GM12878 (cell line): Measurements from ENCODE around the gene TDRD15.

ENCODE experiments used
- CREB1 ChIP-seq: IDR thresholded peaks from 2 replicates; pipeline ENCODE4 v1.6.1; 2012; ENCODE audit warnings: low read depth, mild to moderate bottlenecking, inconsistent platforms
- IKZF2 ChIP-seq, 2 experiments: fragments of 450-650 bp; IDR thresholded peaks; 2 replicates each; pipeline ENCODE4 v1.6.1; 2017; ENCODE audit warnings: mild to moderate bottlenecking in 2 of 2, moderate library complexity in 2 of 2
- KAT2A ChIP-seq: conservative IDR thresholded peaks from 2 replicates; pipeline ENCODE4 v1.6.1; 2011; ENCODE audit warnings: low read depth, low read length; ENCODE audit not compliant: control insufficient read depth
- KDM1A ChIP-seq: fragments of 200-600 bp; sonication (generic); IDR thresholded peaks from 2 replicates; pipeline ENCODE4 v1.6.1; 2016; ENCODE audit warnings: borderline replicate concordance
- MTA3 ChIP-seq: IDR thresholded peaks from 2 replicates; pipeline ENCODE4 v1.6.1; 2012; ENCODE audit warnings: low read length, inconsistent platforms, borderline replicate concordance
- POLR2A ChIP-seq: IDR thresholded peaks from 2 replicates; pipeline ENCODE4 v1.6.1; 2011; ENCODE audit warnings: low read depth, mild to moderate bottlenecking, low read length
- POLR2AphosphoS5 ChIP-seq: IDR thresholded peaks from 2 replicates; pipeline ENCODE4 v1.6.1; 2011; ENCODE audit warnings: mild to moderate bottlenecking, low read length, inconsistent platforms
- RFX5 ChIP-seq: IDR thresholded peaks from 2 replicates; pipeline ENCODE4 v1.6.1; 2011; ENCODE audit warnings: low read depth, low read length, improper control_type of control experiment
- TAF1 ChIP-seq: IDR thresholded peaks from 2 replicates; pipeline ENCODE4 v1.6.1; 2011; ENCODE audit warnings: mild to moderate bottlenecking, low read depth, low read length, borderline replicate concordance
- TF ChIP-seq, protein P1 (sequence below): IDR thresholded peaks from 2 replicates; pipeline ENCODE4 v1.6.1; 2012; ENCODE audit warnings: low read depth, low read length, improper control_type of control experiment
- TF ChIP-seq, protein P2 (sequence below): IDR thresholded peaks from 2 replicates; pipeline ENCODE4 v1.6.1; 2011; ENCODE audit warnings: low read depth, low read length, improper control_type of control experiment, borderline replicate concordance

DNA sequence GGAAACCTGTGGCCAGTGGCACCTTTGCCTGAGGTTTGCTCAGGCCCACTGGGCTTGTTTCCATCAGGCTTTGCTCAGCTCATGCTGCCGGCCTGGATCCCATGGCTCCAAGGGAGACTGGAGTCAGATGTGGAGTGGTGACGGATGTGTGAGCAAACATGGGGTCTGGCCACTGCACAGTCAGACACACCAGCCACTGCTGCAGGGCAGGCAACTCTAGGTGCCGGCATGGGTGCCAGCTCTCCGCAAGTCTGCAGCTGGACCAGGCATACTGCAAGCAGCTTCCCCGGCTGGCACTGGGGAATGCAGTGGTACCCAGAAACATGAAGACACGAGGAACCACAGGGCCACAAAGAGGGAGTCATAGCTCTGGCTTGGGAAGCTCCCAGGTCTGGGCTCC is 37.4 kb downstream of the TDRD15 start:
- TF ChIP-seq KDM1A (no peak), IKZF2 (IDR thresholded peaks at IDR 0.05) (no peak), POLR2A (no peak), CREB1 (no peak), TAF1 (no peak), POLR2AphosphoS5 (no peak), RFX5 (no peak), KAT2A (no peak), MTA3 (no peak)
- TF ChIP-seq, protein P1, sequence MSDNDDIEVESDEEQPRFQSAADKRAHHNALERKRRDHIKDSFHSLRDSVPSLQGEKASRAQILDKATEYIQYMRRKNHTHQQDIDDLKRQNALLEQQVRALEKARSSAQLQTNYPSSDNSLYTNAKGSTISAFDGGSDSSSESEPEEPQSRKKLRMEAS: no peak
- TF ChIP-seq, protein P2, sequence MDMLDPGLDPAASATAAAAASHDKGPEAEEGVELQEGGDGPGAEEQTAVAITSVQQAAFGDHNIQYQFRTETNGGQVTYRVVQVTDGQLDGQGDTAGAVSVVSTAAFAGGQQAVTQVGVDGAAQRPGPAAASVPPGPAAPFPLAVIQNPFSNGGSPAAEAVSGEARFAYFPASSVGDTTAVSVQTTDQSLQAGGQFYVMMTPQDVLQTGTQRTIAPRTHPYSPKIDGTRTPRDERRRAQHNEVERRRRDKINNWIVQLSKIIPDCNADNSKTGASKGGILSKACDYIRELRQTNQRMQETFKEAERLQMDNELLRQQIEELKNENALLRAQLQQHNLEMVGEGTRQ: no peak
